GM23248 (cell line): ENCODE data around the gene SND1.

Experiments used
- EZH2 ChIP-seq: fragments of 200-600 bp; sonication (generic); IDR thresholded peaks from 2 replicates; pipeline ENCODE4 v1.6.1; 2018; ENCODE audit warnings: antibody characterized with exemption, mild to moderate bottlenecking; ENCODE audit not compliant: insufficient read depth, poor library complexity, severe bottlenecking
- EZH2phosphoT487 ChIP-seq: fragments of 200-600 bp; sonication (generic); IDR thresholded peaks from 2 replicates; pipeline ENCODE4 v1.6.1; 2018; ENCODE audit warnings: antibody characterized with exemption, moderate library complexity, mild to moderate bottlenecking, low read depth; ENCODE audit not compliant: insufficient read depth

DNA sequence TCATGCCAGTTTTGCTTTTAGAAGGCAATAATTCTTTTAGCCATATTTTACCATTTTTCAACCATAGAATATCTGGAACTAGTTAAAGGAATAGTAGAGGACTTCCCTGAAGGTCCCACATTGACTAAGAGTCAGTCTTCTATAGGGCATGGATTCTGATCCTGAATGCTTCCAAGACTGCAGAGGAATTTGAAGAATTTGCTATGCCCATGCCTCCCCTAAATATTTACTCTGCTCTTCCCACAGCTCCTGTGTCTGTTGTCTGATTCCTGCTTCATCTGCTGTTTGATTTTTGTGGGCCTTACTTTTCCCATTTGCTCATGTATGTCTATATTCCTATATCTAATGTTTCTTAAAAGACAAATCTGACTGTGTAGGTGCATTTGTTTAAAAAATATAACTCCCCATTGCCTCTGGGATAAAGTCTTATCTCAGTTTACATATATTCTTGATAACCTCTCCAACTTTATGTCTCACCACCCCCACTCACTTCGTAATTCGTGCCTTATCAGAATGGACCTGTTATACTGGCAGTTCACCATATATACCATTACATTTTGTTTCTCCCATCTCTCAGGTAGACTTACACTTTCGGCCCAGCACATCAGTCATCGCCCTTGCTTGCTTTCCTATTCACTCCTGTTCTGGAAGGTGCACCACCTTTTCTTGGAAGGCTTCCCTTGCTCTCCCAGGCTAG is 345.4 kb downstream of the SND1 start:
- TF ChIP-seq EZH2 (no peak), EZH2phosphoT487 (no peak)
